ENCODE measurements around the gene CDK6.

CDK6 gene

GRCh38 chr7:92793656-92794205 is 42.6 kb downstream of the CDK6 start:
- no peak for DNase-seq (ENCODE audit: low spot score)

- DNase-seq (ENCODE audit: low spot score) = peak; percentile 10
Measured at GRCh38 chr7:92790992-92791391, 45.4 kb downstream of the CDK6 start.

DNA sequence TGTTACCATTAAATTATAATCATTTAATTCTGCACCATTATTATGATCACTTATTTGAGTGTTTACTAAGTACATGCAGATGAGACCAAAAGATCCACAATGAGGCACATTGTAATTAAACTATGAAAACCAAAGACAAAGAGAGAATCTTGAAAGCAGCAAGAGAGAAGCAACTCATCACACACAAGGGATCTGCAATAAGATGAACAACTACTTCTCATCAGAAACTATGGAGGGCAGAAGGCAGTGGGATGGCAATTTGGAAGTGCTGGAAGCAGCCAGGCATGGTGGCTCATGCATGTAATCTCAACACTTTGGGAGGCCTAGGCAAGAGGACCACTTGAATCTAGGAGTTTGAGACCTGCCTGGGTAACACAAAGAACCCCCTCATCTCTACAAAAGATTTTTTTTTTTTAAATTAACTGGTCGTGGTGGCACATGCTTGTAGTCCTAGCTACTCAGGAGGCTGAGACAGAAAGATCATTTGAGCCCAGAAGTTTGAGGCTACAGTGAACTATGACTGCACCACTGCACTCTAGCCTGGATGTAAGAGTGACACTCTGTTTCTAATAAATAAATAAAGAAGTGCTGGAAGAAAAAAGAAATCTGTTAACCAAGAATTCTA is 47.7 kb downstream of the CDK6 start:
- no peak for DNase-seq (ENCODE audit: low spot score)

- no peak for DNase-seq (ENCODE audit: low spot score)
Measured at GRCh38 chr7:92785923-92786322, 50.5 kb downstream of the CDK6 start.

DNA sequence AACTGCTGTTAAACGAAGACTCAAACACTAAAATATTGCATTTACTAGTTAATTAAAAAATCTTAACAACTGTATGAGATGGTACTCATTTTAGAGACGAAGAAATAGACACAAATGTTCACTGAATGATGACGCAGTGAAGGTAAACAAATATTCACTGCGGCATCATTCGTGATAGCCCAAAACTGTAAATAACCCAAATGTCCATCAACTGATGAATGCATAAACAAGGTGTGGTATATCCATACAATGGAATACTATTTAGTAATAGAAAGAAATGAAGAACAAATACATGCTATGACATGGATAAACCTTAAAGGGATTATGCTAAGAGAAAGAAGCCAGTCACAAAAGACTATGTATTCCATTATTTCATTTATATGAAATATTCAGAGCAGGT is 51.4 kb downstream of the CDK6 start:
- DNase-seq (ENCODE audit: low spot score) = no peak

GRCh38 chr7:92783260-92784201 is 52.8 kb downstream of the CDK6 start:
- DNase-seq (ENCODE audit: low spot score) = no peak

GRCh38 chr7:92782855-92783254 is 53.5 kb downstream of the CDK6 start:
- no peak for DNase-seq (ENCODE audit: low spot score)

DNA sequence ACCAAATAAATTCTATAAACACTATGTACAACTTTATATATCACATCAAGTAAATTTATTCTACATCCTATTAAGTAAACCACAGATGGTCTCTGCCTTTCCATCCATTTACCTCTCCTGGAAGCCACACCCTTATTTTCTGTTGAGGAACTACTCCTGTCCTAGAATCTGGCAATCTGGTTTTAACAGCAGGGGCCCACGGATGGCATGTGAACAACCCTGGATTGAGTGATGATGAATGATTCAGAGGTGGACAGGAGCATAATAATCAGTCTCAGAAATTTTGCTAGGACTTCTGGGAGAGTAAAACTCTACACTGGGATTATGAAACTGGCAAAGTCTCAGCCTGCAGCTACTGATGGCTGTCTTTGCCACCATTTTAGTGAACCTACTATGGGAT is 54.1 kb downstream of the CDK6 start:
- no peak for DNase-seq (ENCODE audit: low spot score)

DNA sequence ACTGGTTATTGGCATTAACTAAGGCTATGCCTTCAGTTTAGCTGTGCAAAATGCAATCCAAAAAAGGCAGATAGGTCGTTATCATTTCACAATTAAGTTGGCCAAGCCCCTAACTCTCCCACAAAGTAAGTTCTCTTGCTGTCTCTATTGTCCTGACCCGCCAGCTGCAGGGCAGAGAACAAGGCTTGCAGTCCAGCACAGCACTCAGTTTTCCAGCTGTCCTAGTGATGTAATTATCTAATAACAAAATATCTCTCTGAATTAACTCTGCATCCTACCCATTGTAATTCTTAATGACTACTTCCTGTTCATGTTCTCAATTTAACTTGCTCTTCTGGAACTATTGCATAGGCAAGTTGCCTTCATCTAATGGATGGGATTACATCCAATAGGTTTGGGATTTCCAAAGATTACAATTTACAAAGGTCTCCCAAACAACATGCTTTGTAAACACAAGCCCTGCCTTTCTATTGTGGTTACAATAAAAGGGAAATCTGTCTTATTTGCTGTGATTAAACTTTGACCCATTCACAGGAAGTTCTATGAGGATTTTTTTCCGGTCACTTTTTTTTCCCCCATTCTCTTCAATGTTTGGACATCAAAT is 55.2 kb downstream of the CDK6 start:
- DNase-seq (ENCODE audit: low spot score) = no peak

DNA sequence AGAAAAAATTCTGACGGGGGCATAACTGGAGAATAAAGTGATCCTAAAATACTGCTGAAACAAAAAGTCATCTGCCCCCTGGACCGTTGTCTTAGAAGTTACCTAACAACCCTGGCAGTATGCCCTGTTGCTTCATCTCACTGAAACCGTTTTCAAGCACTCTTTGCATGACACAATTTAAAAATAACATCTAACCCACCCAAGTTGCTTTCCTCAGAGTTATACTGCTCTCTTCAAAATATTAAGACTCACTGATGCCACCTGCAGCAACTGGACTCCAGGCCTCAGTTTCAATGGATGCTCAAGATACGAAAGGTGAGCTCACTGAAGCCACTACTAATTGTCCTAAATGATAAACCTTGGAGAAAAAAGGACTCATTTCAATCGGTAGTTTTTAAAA is 57.4 kb downstream of the CDK6 start:
- DNase-seq (ENCODE audit: low spot score) = no peak

DNA sequence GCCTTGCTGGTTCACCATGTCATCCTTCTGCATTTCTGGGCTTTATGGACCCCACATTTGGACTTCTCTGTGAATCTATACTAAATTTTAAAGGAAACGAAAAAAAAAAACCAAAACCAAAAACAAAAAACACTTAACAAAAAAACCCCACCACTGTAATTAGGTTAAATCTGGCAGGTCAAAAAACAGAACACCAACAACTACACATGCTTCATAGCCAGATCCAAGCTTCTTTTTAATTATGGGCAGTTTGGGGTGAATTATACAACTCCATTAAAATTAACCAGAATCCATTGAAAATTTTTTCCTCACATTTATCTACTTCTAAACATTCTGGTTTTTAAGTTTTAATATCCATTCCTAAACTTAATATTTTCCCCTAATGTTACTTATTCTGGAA is 58.4 kb downstream of the CDK6 start:
- DNase-seq (ENCODE audit: low spot score) = no peak

DNA sequence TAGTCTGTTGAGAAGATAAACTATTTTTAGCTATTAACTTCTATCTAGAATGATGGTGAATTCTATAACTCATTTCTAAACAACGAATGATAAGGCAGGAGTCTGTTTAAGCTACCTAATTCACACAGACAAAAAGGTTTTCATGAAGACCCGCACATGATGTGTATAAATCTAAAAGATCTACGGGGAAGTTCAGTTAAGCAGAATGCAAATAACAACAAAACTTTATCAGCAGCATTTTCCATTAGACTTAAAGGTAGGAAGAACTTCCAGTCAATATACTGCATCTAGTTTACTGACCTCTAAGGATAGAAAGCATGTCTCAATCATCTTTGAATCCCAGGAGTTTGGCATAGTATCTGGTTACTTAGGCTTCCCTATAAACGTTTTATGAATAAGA is 62.6 kb downstream of the CDK6 start:
- DNase-seq (ENCODE audit: low spot score) = no peak

- DNase-seq (ENCODE audit: low spot score) = no peak
Measured at GRCh38 chr7:92769844-92770243, 66.5 kb downstream of the CDK6 start.

DNA sequence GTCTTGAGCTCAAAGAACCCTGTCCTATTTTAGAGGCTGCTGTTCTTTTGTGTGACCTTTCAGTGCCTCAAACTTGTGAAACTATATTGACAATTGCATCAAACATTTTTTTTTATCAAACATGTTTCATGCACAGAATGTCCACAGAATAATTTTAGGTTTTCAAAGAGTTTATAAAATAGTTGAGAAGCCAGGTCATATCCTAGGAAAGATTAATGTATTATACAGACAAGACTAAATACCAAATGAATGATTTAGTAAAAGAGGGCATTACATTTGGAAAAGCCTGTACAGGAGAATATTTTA is 67.0 kb downstream of the CDK6 start:
- DNase-seq (ENCODE audit: low spot score) = no peak

GRCh38 chr7:92768501-92769393 is 67.6 kb downstream of the CDK6 start:
- peak; percentile 33 for DNase-seq (ENCODE audit: low spot score)

DNA sequence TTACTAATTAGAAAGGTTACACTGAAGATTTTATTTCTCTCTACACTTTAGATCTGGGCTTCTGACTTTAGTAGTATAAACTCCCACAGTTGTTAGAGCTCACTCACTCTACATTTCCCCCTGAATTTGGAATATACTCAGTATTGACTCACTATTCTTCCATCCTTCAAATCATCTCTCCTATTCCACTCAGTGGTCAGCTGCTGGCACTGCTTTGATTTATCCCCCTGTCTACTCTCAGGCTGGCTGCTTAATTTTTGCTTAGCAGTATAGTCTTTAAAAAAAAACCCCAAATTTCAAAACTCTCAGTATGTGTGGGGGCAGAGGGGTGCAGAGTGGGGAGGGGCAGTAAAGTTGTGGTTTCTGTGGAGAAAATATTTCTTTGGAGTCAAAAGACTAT is 68.9 kb downstream of the CDK6 start:
- DNase-seq (ENCODE audit: low spot score) = peak; percentile 30

GRCh38 chr7:92766461-92767003 is 69.8 kb downstream of the CDK6 start:
- peak; percentile 49 for DNase-seq (ENCODE audit: low spot score)

DNA sequence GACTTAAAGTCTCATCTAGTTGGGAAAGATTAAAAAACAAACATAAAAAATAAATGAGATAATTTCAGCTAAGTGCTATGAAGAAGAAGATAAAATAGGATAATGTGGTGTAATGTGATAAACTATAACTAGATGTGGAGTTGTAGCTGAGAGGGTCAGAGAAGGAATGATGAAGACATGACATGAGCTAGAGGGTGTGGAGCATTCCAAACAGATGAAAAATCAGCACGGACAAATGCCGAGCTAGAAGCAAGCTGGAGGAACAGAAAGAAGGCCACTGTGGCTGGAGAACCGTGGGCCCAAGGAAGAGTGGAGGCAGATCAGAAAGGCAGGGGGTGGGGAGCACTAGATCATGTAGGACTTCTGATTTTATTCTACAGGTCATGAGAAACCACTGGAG is 70.6 kb downstream of the CDK6 start:
- peak; percentile 19 for DNase-seq (ENCODE audit: low spot score)

- peak; percentile 39 for DNase-seq (ENCODE audit: low spot score)
Measured at GRCh38 chr7:92763636-92764423, 72.5 kb downstream of the CDK6 start.

GRCh38 chr7:92762851-92763250 is 73.5 kb downstream of the CDK6 start:
- no peak for DNase-seq (ENCODE audit: low spot score)
